HEK293T (cell line): Measurements from ENCODE around the gene ZNF710.

Experiments
- ARNT ChIP-seq: fragments of 450-650 bp; IDR thresholded peaks from 2 replicates; pipeline ENCODE4 v1.6.1; 2017; ENCODE audit warnings: mild to moderate bottlenecking
- BHLHE40 ChIP-seq: fragments of 450-650 bp; IDR thresholded peaks from 2 replicates; pipeline ENCODE4 v1.6.1; 2016; ENCODE audit warnings: mild to moderate bottlenecking, moderate library complexity, borderline replicate concordance
- CTBP1 ChIP-seq: fragments of 450-650 bp; IDR thresholded peaks from 2 replicates; pipeline ENCODE4 v1.6.1; 2016; ENCODE audit warnings: borderline replicate concordance
- FOXA1 ChIP-seq: fragments of 450-650 bp; IDR thresholded peaks from 2 replicates; pipeline ENCODE4 v1.6.1; 2016; ENCODE audit warnings: mild to moderate bottlenecking
- L3MBTL2 ChIP-seq: fragments of 450-650 bp; conservative IDR thresholded peaks from 2 replicates; pipeline ENCODE4 v1.6.1; 2016; ENCODE audit warnings: mild to moderate bottlenecking
- SP1 ChIP-seq: fragments of 450-650 bp; IDR thresholded peaks from 2 replicates; pipeline ENCODE4 v1.6.1; 2017
- SUZ12 ChIP-seq: fragments of 450-650 bp; IDR thresholded peaks from 2 replicates; pipeline ENCODE4 v1.6.1; 2016; ENCODE audit warnings: mild to moderate bottlenecking
- TARDBP ChIP-seq: fragments of 450-650 bp; IDR thresholded peaks from 2 replicates; pipeline ENCODE4 v1.6.1; 2016
- ZNF384 ChIP-seq: fragments of 450-650 bp; IDR thresholded peaks from 2 replicates; pipeline ENCODE4 v1.6.1; 2016

- no peak for TF ChIP-seq SP1
- no peak for TF ChIP-seq L3MBTL2
- TF ChIP-seq BHLHE40, result no peak
- no peak for TF ChIP-seq FOXA1
- TF ChIP-seq SUZ12, result no peak
- TF ChIP-seq TARDBP, result no peak
- no peak for TF ChIP-seq ZNF384
- TF ChIP-seq CTBP1, result no peak
- no peak for TF ChIP-seq ARNT
Observed at GRCh38 chr15:90101130-90101968, 100.2 kb downstream of the ZNF710 start.
